A549 (cell line): ENCODE data around the gene FBN2.

Source experiments
- BHLHE40 ChIP-seq: IDR thresholded peaks from 2 replicates; pipeline ENCODE4 v1.6.1; 2012; ENCODE audit warnings: low read depth, low read length, inconsistent platforms
- CEBPB ChIP-seq, 2 experiments: fragments of >200 bp in 1 of 2; sonication (Bioruptor Twin) in 1 of 2; formaldehyde crosslinking in 1 of 2; IDR thresholded peaks; 2 replicates each; pipeline ENCODE4 v1.6.1; 2012 to 2016
- CHD2 ChIP-seq: fragments of 150-350 bp; IDR thresholded peaks from 2 replicates; pipeline ENCODE4 v1.6.1; 2014; ENCODE audit warnings: low read length; ENCODE audit not compliant: partially characterized antibody
- ESRRA ChIP-seq: fragments of 150-350 bp; IDR thresholded peaks from 2 replicates; pipeline ENCODE4 v1.6.1; 2014; ENCODE audit warnings: mild to moderate bottlenecking, low read length, borderline replicate concordance
- HOXA7 ChIP-seq: fragments of 250-450 bp; sonication (Bioruptor Pico); IDR thresholded peaks from 2 replicates; pipeline ENCODE4 v1.5.0; 2020; ENCODE audit warnings: mild to moderate bottlenecking, moderate library complexity
- JUNB ChIP-seq: fragments of >200 bp; sonication (Bioruptor Twin); formaldehyde crosslinking; IDR thresholded peaks from 2 replicates; pipeline ENCODE4 v1.6.1; 2016
- NFE2L2 ChIP-seq: fragments of 150-350 bp; conservative IDR thresholded peaks from 2 replicates; pipeline ENCODE4 v1.6.1; 2014; ENCODE audit warnings: low read length
- POLR2A ChIP-seq: IDR thresholded peaks from 2 replicates; pipeline ENCODE4 v1.6.1; 2012; ENCODE audit warnings: mild to moderate bottlenecking, low read length
- RAD21 ChIP-seq, 2 experiments: fragments of >200 bp in 1 of 2; sonication (Bioruptor Twin) in 1 of 2; formaldehyde crosslinking in 1 of 2; IDR thresholded peaks in 1 of 2; conservative IDR thresholded peaks in 1 of 2; 2 replicates in 1 of 2; 3 replicates in 1 of 2; pipeline ENCODE4 v1.6.1; 2012 to 2018; ENCODE audit warnings: inconsistent platforms in 1 of 2
- SMC3 ChIP-seq: fragments of >200 bp; sonication (Bioruptor Twin); formaldehyde crosslinking; IDR thresholded peaks from 3 replicates; pipeline ENCODE4 v1.6.1; 2018; ENCODE audit warnings: inconsistent platforms
- ZFP36 ChIP-seq: fragments of 450-650 bp; IDR thresholded peaks from 2 replicates; pipeline ENCODE4 v1.6.1; 2014; ENCODE audit warnings: borderline replicate concordance; ENCODE audit not compliant: partially characterized antibody
- ZNF302 ChIP-seq: fragments of 250-450 bp; sonication (Bioruptor Pico); IDR thresholded peaks from 2 replicates; pipeline ENCODE4 v1.9.0; 2021; ENCODE audit warnings: inconsistent platforms, mild to moderate bottlenecking, moderate library complexity
- TF ChIP-seq, protein P1 (sequence below): fragments of >200 bp; sonication (Bioruptor Twin); formaldehyde crosslinking; IDR thresholded peaks from 3 replicates; pipeline ENCODE4 v1.5.1; 2016
- TF ChIP-seq, protein P2 (sequence below): IDR thresholded peaks from 2 replicates; pipeline ENCODE4 v1.6.1; 2012

DNA sequence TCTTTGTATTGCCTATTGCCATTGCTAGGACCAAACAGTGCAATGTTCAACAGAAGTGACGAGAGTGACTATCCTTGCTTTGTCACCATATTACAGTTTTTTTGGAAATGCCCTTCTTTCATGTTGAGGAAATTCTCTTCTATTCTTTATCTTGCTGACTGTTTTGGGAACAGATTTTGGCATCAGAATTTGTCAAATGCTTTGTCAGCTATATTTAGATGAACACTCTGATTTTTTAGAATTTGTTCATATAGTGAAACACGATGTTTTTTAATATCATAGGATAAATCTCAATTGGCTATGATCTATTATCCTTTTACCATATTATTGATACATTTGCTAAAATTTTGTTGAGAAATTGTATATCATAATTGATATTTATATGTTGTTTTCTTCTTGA lies 31.4 kb downstream of the FBN2 start:
- TF ChIP-seq RAD21 (conservative IDR thresholded peaks at IDR 0.05 in 1 of 2, IDR thresholded peaks at IDR 0.05 in 1 of 2) (no peak), HOXA7 (CRISPR knock-in tag) (no peak), NFE2L2 (no peak), POLR2A (no peak), CHD2 (no peak), ZNF302 (CRISPR knock-in tag) (no peak), ZFP36 (no peak), JUNB (no peak), BHLHE40 (no peak), SMC3 (no peak), CEBPB (IDR thresholded peaks at IDR 0.05) (no peak), ESRRA (no peak)
- TF ChIP-seq, protein P1, sequence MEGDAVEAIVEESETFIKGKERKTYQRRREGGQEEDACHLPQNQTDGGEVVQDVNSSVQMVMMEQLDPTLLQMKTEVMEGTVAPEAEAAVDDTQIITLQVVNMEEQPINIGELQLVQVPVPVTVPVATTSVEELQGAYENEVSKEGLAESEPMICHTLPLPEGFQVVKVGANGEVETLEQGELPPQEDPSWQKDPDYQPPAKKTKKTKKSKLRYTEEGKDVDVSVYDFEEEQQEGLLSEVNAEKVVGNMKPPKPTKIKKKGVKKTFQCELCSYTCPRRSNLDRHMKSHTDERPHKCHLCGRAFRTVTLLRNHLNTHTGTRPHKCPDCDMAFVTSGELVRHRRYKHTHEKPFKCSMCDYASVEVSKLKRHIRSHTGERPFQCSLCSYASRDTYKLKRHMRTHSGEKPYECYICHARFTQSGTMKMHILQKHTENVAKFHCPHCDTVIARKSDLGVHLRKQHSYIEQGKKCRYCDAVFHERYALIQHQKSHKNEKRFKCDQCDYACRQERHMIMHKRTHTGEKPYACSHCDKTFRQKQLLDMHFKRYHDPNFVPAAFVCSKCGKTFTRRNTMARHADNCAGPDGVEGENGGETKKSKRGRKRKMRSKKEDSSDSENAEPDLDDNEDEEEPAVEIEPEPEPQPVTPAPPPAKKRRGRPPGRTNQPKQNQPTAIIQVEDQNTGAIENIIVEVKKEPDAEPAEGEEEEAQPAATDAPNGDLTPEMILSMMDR, result no peak
- TF ChIP-seq, protein P2, sequence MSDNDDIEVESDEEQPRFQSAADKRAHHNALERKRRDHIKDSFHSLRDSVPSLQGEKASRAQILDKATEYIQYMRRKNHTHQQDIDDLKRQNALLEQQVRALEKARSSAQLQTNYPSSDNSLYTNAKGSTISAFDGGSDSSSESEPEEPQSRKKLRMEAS, result no peak
